DND-41 (cell line): ENCODE data around the gene GGNBP2.

Source experiments
- ATAC-seq: fragments of 200-7000 bp; cut with Tn5 transposase; 3 replicates; pipeline ENCODE4 v1.9.1; 2021; ENCODE audit warnings: low read depth; ENCODE audit not compliant: insufficient read depth
- DNase-seq: peaks from one replicate; pipeline ENCODE4 v3.0.0-alpha.2; 2020
- H2AFZ ChIP-seq: 2 replicates; pipeline ENCODE4 v1.6.0; 2012; ENCODE audit warnings: low read depth, low read length
- H3K27ac ChIP-seq: 2 replicates; pipeline ENCODE4 v1.5.1; 2012; ENCODE audit warnings: low read length, inconsistent platforms
- H3K27me3 ChIP-seq: fragments of 200-600 bp; sonication (generic); 2 replicates; pipeline ENCODE4 v1.6.0; 2012; ENCODE audit warnings: low read length, mild to moderate bottlenecking, inconsistent platforms; ENCODE audit not compliant: insufficient read depth, poor library complexity
- H3K36me3 ChIP-seq: 2 replicates; pipeline ENCODE4 v1.5.1; 2012; ENCODE audit warnings: low read length, inconsistent platforms; ENCODE audit not compliant: insufficient read depth
- H3K4me1 ChIP-seq: 2 replicates; pipeline ENCODE4 v1.5.1; 2012; ENCODE audit warnings: mild to moderate bottlenecking, low read length; ENCODE audit not compliant: insufficient read depth
- H3K4me2 ChIP-seq: 2 replicates; pipeline ENCODE4 v1.6.0; 2012; ENCODE audit warnings: mild to moderate bottlenecking, moderate library complexity, low read length, inconsistent platforms; ENCODE audit not compliant: insufficient read depth
- H3K4me3 ChIP-seq, 2 experiments: fragments of 200-600 bp in 1 of 2; shearing (Covaris generic) in 1 of 2; 2 replicates each; pipeline ENCODE4 v1.5.1; 2012 to 2016; ENCODE audit warnings: inconsistent platforms in 2 of 2, low read length in 2 of 2, mild to moderate bottlenecking in 2 of 2, low read depth in 1 of 2, moderate library complexity in 1 of 2
- H3K79me2 ChIP-seq: 2 replicates; pipeline ENCODE4 v1.6.0; 2012; ENCODE audit warnings: low read length, inconsistent platforms; ENCODE audit not compliant: insufficient read depth
- H3K9ac ChIP-seq: 2 replicates; pipeline ENCODE4 v1.6.0; 2012; ENCODE audit warnings: low read depth, mild to moderate bottlenecking, inconsistent platforms, low read length, moderate library complexity
- H3K9me3 ChIP-seq: 2 replicates; pipeline ENCODE4 v1.5.1; 2012; ENCODE audit warnings: low read length, moderate library complexity, mild to moderate bottlenecking, inconsistent platforms; ENCODE audit not compliant: insufficient read depth, severe bottlenecking
- H4K20me1 ChIP-seq: 2 replicates; pipeline ENCODE4 v1.6.0; 2012; ENCODE audit warnings: low read length; ENCODE audit not compliant: insufficient read depth
- EZH2 ChIP-seq: IDR thresholded peaks from 3 replicates; pipeline ENCODE4 v1.6.1; 2012; ENCODE audit warnings: borderline replicate concordance, low read depth, mild to moderate bottlenecking, moderate library complexity, low read length, inconsistent platforms; ENCODE audit not compliant: severe bottlenecking
- TF ChIP-seq, protein P1 (sequence below): IDR thresholded peaks from 2 replicates; pipeline ENCODE4 v1.5.1; 2012; ENCODE audit warnings: borderline replicate concordance, low read length, moderate library complexity, mild to moderate bottlenecking; ENCODE audit not compliant: poor library complexity, severe bottlenecking; ENCODE audit errors: extremely low read depth

Gene GGNBP2

GRCh38 chr17:36632916-36633771 lies 88.4 kb downstream of the GGNBP2 start:
- no peak overlapping the region for H2AFZ ChIP-seq
- H3K9me3 ChIP-seq, result no peaks in the 10 kb centered on the region
- H3K36me3 ChIP-seq, result no peaks in the 10 kb centered on the region
- TF ChIP-seq, protein P1, sequence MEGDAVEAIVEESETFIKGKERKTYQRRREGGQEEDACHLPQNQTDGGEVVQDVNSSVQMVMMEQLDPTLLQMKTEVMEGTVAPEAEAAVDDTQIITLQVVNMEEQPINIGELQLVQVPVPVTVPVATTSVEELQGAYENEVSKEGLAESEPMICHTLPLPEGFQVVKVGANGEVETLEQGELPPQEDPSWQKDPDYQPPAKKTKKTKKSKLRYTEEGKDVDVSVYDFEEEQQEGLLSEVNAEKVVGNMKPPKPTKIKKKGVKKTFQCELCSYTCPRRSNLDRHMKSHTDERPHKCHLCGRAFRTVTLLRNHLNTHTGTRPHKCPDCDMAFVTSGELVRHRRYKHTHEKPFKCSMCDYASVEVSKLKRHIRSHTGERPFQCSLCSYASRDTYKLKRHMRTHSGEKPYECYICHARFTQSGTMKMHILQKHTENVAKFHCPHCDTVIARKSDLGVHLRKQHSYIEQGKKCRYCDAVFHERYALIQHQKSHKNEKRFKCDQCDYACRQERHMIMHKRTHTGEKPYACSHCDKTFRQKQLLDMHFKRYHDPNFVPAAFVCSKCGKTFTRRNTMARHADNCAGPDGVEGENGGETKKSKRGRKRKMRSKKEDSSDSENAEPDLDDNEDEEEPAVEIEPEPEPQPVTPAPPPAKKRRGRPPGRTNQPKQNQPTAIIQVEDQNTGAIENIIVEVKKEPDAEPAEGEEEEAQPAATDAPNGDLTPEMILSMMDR, result no peak
- no peak for TF ChIP-seq EZH2
- H3K79me2 ChIP-seq, result no peaks in the 10 kb centered on the region
- H3K9ac ChIP-seq, result no peak overlapping the region
- no peak overlapping the region for H3K4me2 ChIP-seq
- DNase-seq, result no peak
- H4K20me1 ChIP-seq, result peaks cover 11% of the 10 kb centered on the region; the same call in 1 of the 2 replicates
- peaks cover 6% of the 10 kb centered on the region for H3K27me3 ChIP-seq
- H3K4me3 ChIP-seq, result no peak overlapping the region
- H3K27ac ChIP-seq, result no peak overlapping the region
- no peaks in the 10 kb centered on the region for H3K4me1 ChIP-seq
- ATAC-seq, result no peak
